Subcutaneous adipose tissue (tissue), 4 donors: ENCODE measurements around the gene BACE1. TPM values are rescaled to one million over a fixed set of nuclear protein-coding genes. Genes with fewer than 3 reads are reported as not detected.

Experiments used
- total RNA-seq, 4 donors: library from RNA; depleted of rRNA; stranded (reverse); fragments of >200 nt; gene quantifications; one replicate each; pipeline ENCODE4 v1.1.0, GENCODE V29; 2016
- TF ChIP-seq, protein P1 (sequence below): fragments of 450-650 bp; IDR thresholded peaks from one replicate; pipeline ENCODE4 v1.5.1; 2016; ENCODE audit warnings: low read depth, mild to moderate bottlenecking, control low read depth, antibody characterized with exemption, moderate library complexity

The BACE1 gene
- total RNA-seq, 4 donors from 2014 or later, result 17.4 to 33.0 (median 22.9) TPM

- TF ChIP-seq, protein P1, sequence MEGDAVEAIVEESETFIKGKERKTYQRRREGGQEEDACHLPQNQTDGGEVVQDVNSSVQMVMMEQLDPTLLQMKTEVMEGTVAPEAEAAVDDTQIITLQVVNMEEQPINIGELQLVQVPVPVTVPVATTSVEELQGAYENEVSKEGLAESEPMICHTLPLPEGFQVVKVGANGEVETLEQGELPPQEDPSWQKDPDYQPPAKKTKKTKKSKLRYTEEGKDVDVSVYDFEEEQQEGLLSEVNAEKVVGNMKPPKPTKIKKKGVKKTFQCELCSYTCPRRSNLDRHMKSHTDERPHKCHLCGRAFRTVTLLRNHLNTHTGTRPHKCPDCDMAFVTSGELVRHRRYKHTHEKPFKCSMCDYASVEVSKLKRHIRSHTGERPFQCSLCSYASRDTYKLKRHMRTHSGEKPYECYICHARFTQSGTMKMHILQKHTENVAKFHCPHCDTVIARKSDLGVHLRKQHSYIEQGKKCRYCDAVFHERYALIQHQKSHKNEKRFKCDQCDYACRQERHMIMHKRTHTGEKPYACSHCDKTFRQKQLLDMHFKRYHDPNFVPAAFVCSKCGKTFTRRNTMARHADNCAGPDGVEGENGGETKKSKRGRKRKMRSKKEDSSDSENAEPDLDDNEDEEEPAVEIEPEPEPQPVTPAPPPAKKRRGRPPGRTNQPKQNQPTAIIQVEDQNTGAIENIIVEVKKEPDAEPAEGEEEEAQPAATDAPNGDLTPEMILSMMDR, result no peak
Observed at GRCh38 chr11:117334896-117335295, 18.8 kb upstream of the BACE1 start.

- TF ChIP-seq, protein P1, result no peak
Observed at GRCh38 chr11:117333917-117334316, 17.9 kb upstream of the BACE1 start.

- TF ChIP-seq, protein P1, result no peak
Observed at GRCh38 chr11:117332843-117333242, 16.8 kb upstream of the BACE1 start.

DNA sequence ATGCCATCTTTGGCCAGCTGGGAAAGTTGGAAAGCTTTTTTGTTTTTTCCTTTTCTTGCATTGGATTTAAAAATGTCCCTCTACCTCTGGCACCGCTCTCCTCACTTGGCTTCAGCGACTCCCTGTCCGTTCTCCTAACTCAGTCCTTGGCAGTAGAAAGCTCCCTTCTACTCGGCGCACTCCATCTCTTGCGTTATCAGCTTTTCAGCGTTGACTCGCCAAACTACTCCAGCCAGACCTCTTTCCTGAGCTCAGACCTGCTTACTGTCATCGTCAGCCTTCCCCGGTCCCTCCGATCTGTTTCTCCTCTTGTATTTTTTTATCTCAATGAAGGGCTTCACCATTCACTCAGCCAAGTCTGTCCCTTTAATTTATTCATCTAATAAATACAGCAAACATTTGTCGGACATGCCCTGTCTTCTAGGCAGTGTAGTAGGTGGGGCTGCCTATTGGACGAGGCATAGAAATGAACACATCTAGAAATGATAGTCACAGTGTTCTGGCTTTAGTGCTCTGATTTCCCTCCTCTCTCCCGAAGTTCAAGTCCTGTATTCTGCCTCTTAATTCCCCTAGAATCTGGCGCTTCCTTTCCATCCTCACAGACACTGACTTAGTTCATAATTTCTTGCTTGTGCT, 12.4 kb upstream of the BACE1 start:
- TF ChIP-seq, protein P1, result no peak

DNA sequence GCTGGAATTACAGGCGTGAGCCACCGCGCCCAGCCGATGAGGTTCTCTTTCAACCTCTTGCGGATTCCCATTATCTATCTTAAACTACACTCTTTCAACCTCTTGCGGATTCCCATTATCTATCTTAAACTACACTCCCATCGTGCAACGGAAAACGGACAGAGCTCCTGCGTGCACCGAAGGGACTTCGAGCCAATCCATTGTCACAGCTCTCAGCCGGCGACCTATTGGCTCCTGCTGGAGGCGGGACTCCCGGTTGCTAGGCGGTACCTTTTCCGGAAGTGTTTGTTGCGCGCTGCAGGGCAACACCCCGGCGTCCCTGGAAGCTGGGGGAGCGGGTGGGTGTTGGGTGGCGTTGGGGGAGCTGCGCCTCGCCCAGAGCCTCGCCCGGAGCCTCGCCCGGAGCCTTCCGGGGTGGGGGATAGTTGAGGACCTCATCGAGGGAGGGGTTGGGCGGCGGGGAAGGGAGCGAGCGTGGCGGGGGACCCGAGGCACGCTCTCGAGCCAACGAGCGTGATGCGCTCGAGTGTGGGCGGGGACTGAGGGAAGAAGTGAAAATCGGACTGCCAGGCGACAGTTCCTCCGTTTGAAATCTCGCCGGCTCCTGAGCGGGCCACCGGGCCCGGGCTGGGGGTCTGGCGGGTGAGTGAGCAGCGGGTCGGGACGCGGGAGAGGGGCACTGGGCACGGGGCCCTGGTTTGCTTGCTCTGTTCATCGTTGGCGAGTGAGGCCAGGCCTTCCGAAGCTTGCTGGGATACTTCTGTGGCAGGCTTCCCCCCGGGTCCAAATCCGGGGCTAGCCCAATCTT, 11.7 kb upstream of the BACE1 start, which contains the start of gene CEP164:
Gene CEP164 (plus strand): TSS at position 288 of the 808 bp plus-strand sequence. CDS start 10,733 bp downstream, outside the sequence.
- TF ChIP-seq, protein P1, result no peak

DNA sequence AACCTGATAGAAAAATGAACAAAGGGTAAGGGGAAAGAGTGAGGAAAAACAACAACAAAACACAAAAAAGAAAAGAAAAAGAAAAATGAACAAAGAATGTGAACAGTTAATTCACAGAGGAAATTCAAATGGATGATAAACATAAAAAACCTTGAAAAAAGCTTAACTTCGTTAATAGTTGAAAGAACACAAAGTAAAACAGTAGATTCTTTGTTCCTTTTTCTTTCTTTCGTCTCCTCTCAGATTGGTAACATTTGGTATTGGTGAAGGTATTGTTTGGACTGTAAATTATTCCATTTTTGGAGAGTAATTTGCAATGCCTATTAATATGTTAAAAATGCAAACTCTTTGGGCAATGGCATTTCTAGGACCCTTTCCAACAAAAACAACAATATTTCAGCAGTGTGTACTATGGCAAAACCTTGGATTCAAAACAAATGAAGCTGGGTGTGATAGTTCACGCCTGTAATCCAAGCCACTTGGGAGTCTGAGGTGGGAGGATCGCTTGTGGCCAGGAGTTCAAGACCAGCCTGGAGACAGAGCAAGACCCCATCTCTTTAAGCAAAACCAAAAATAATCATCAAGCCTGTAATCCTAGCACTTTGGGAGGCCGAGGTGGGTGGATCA, 3.3 kb upstream of the BACE1 start:
- TF ChIP-seq, protein P1, result no peak

DNA sequence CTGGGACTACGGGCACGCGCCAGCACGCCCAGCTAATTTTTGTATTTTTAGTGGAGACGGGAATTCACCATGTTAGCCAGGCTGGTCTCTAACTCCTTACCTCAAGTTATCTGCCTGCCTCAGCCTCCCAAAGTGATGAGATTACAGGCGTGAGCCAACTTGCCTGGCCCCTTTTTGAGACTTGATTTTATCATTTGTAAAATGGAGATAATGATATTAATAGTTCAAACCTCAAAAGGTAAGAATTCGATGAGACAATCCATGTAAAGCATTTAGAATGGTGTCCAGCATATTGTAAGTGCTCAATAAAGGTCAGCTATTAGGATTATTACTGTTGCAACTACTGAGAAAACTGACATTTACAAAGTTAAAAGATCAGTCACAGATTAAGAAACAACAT, 2.7 kb upstream of the BACE1 start:
- TF ChIP-seq, protein P1, result no peak
